ENCODE measurements around the gene ERVK3-1. TPM values are rescaled to one million over a fixed set of nuclear protein-coding genes. Genes with fewer than 3 reads are reported as not detected.

Gene ERVK3-1
- total RNA-seq, 3 donors from 2014 or later, result 44.3 to 72.7 (median 60.0) TPM

GRCh38 chr19:58330458-58330857 lies 25.3 kb downstream of the ERVK3-1 start:
- Histone ChIP-seq H3K27ac (no peak overlapping the region), H3K27me3 (no peaks in the 10 kb centered on the region), H3K4me1 (peaks cover 4 to 11% of the 10 kb centered on the region in 2 donors), H3K4me3 (no peak overlapping the region), H3K9me3 (no peaks in the 10 kb centered on the region), H3K36me3 (no peaks in the 10 kb centered on the region)
- no peak for DNase-seq (ENCODE audit: low spot score in 2 of 2)
- no peak for TF ChIP-seq POLR2A (IDR thresholded peaks at IDR 0.05)
- TF ChIP-seq POLR2AphosphoS5 (IDR thresholded peaks at IDR 0.05), result no peak
- TF ChIP-seq CTCF (IDR thresholded peaks at IDR 0.05), result no peak
- intact Hi-C loops (cut with DNase I; ENCODE audit: low total_unique reads), result no loop called here

GRCh38 chr19:58332697-58333096 lies 27.5 kb downstream of the ERVK3-1 start:
- Histone ChIP-seq H3K27ac (no peak overlapping the region), H3K36me3 (no peaks in the 10 kb centered on the region), H3K27me3 (no peaks in the 10 kb centered on the region), H3K4me1 (peaks cover 3 to 7% of the 10 kb centered on the region in 2 donors), H3K9me3 (no peaks in the 10 kb centered on the region), H3K4me3 (no peak overlapping the region)
- TF ChIP-seq CTCF (IDR thresholded peaks at IDR 0.05), result no peak
- no peak for TF ChIP-seq POLR2A (IDR thresholded peaks at IDR 0.05)
- no peak for TF ChIP-seq POLR2AphosphoS5 (IDR thresholded peaks at IDR 0.05)
- intact Hi-C loops (cut with DNase I; ENCODE audit: low total_unique reads), result no loop called here
- no peak for DNase-seq (ENCODE audit: low spot score in 2 of 2)

- Histone ChIP-seq H3K9me3 (peaks cover 0 to 4% of the 10 kb centered on the region in 2 donors), H3K36me3 (no peaks in the 10 kb centered on the region), H3K4me3 (no peak overlapping the region), H3K27me3 (no peaks in the 10 kb centered on the region), H3K27ac (no peak overlapping the region), H3K4me1 (no peaks in the 10 kb centered on the region)
- no peak for TF ChIP-seq POLR2A (IDR thresholded peaks at IDR 0.05)
- no peak for TF ChIP-seq POLR2AphosphoS5 (IDR thresholded peaks at IDR 0.05)
- TF ChIP-seq CTCF (IDR thresholded peaks at IDR 0.05), result no peak
- intact Hi-C loops (cut with DNase I; ENCODE audit: low total_unique reads), result no loop called here
- no peak for DNase-seq (ENCODE audit: low spot score in 2 of 2)
Observed at GRCh38 chr19:58334691-58335249, 29.6 kb downstream of the ERVK3-1 start.

- no peak for DNase-seq (ENCODE audit: low spot score in 2 of 2)
- H3K4me1 ChIP-seq, result no peaks in the 10 kb centered on the region
- intact Hi-C loops (cut with DNase I; ENCODE audit: low total_unique reads), result no loop called here
- no peak overlapping the region for H3K4me3 ChIP-seq
- H3K27ac ChIP-seq, result no peak overlapping the region
- TF ChIP-seq POLR2AphosphoS5 (IDR thresholded peaks at IDR 0.05) (no peak), CTCF (IDR thresholded peaks at IDR 0.05) (no peak), POLR2A (IDR thresholded peaks at IDR 0.05) (no peak)
- H3K9me3 ChIP-seq, result peaks cover 0 to 4% of the 10 kb centered on the region in 2 donors
- no peaks in the 10 kb centered on the region for H3K27me3 ChIP-seq
- H3K36me3 ChIP-seq, result no peaks in the 10 kb centered on the region
Observed at GRCh38 chr19:58335630-58336029, 30.5 kb downstream of the ERVK3-1 start.

GRCh38 chr19:58336216-58336615 lies 31.0 kb downstream of the ERVK3-1 start:
- H3K36me3 ChIP-seq, result no peaks in the 10 kb centered on the region
- no peaks in the 10 kb centered on the region for H3K4me1 ChIP-seq
- H3K27ac ChIP-seq, result no peak overlapping the region
- intact Hi-C loops (cut with DNase I; ENCODE audit: low total_unique reads), result no loop called here
- no peak for DNase-seq (ENCODE audit: low spot score in 2 of 2)
- H3K27me3 ChIP-seq, result no peaks in the 10 kb centered on the region
- TF ChIP-seq POLR2A (IDR thresholded peaks at IDR 0.05) (no peak), CTCF (IDR thresholded peaks at IDR 0.05) (no peak), POLR2AphosphoS5 (IDR thresholded peaks at IDR 0.05) (no peak)
- peaks cover 0 to 4% of the 10 kb centered on the region in 2 donors for H3K9me3 ChIP-seq
- H3K4me3 ChIP-seq, result no peak overlapping the region

Data from breast epithelium (tissue), 4 donors.